ENCODE data around the gene CCNG1.
"Not testable (repeated sequence)": the region's sequence is repeated elsewhere in the genome, so short reads cannot be mapped to it uniquely, and the experiment has no call there.

Gene CCNG1

GRCh38 chr5:163437309-163438182 is at the start of gene CCNG1:
Gene CCNG1 (plus strand): TSS chr5:163437595. CDS start chr5:163439257, 1,662 bp downstream.
- FAIRE-seq (no peak), DNase-seq (ENCODE audit: insufficient read length, low spot score) (peak; percentile 58)
- no peak for TF ChIP-seq CTCF (IDR thresholded peaks at IDR 0.05; ENCODE audit: insufficient read depth, missing control alignments)

GRCh38 chr5:163395792-163396191 is 41.6 kb upstream of the CCNG1 start:
- no peak for DNase-seq (ENCODE audit: insufficient read length, low spot score)
- no peak for FAIRE-seq
- TF ChIP-seq CTCF (IDR thresholded peaks at IDR 0.05; ENCODE audit: insufficient read depth, missing control alignments), result no peak

- not testable (repeated sequence) for FAIRE-seq; DNase-seq (ENCODE audit: insufficient read length, low spot score)
These were observed 40.5 kb upstream of the CCNG1 start for GRCh38 chr5:163396818-163397340.

GRCh38 chr5:163397354-163397753 is 40.0 kb upstream of the CCNG1 start:
- FAIRE-seq, result no peak

GRCh38 chr5:163399923-163400322 is 37.5 kb upstream of the CCNG1 start:
- FAIRE-seq (no peak), DNase-seq (ENCODE audit: insufficient read length, low spot score) (no peak)
- TF ChIP-seq CTCF (IDR thresholded peaks at IDR 0.05; ENCODE audit: insufficient read depth, missing control alignments), result no peak

More at GRCh38 chr5:163397354-163397753, 40.0 kb upstream of the CCNG1 start:
- TF ChIP-seq CTCF (IDR thresholded peaks at IDR 0.05; ENCODE audit: insufficient read depth, missing control alignments), result no peak
- DNase-seq (ENCODE audit: insufficient read length, low spot score), result no peak

- DNase-seq (ENCODE audit: insufficient read length, low spot score), result no peak
- no peak for TF ChIP-seq CTCF (IDR thresholded peaks at IDR 0.05; ENCODE audit: insufficient read depth, missing control alignments)
- FAIRE-seq, result no peak
These were observed 36.1 kb upstream of the CCNG1 start for GRCh38 chr5:163401271-163401670.

GRCh38 chr5:163402007-163402406 is 35.4 kb upstream of the CCNG1 start:
- DNase-seq (ENCODE audit: insufficient read length, low spot score) (no peak), FAIRE-seq (peak; percentile 16)
- TF ChIP-seq CTCF (IDR thresholded peaks at IDR 0.05; ENCODE audit: insufficient read depth, missing control alignments), result no peak

All from D721Med (cell line).